ENCODE results near the gene AK3.

DNA sequence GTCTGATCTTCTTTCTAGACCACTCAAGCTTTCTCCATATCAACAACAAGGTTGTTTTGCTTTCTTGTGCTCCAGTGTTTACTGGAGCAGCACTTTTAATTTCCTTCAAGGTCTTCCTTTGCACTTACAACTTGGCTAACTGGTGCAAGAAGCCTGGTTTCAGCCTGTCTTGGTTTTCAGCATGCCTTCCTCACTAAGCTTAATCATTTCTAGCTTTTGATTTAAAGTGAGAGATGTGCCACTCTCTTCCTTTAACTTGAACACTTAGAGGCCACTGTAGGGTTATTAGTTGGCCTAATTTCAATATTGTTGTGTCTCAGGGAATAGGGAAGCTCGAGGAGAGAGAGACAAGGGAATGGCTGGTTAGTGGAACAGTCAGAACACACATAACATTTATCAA, 13.4 kb downstream of the AK3 start:
- no peak for TF ChIP-seq POLR2A (IDR thresholded peaks at IDR 0.05)
- TF ChIP-seq, protein P1, sequence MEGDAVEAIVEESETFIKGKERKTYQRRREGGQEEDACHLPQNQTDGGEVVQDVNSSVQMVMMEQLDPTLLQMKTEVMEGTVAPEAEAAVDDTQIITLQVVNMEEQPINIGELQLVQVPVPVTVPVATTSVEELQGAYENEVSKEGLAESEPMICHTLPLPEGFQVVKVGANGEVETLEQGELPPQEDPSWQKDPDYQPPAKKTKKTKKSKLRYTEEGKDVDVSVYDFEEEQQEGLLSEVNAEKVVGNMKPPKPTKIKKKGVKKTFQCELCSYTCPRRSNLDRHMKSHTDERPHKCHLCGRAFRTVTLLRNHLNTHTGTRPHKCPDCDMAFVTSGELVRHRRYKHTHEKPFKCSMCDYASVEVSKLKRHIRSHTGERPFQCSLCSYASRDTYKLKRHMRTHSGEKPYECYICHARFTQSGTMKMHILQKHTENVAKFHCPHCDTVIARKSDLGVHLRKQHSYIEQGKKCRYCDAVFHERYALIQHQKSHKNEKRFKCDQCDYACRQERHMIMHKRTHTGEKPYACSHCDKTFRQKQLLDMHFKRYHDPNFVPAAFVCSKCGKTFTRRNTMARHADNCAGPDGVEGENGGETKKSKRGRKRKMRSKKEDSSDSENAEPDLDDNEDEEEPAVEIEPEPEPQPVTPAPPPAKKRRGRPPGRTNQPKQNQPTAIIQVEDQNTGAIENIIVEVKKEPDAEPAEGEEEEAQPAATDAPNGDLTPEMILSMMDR (IDR thresholded peaks at IDR 0.05): no peak

Data from breast epithelium (tissue), 3 donors.